ENCODE measurements around the gene NPHS2.

NPHS2 gene

DNA sequence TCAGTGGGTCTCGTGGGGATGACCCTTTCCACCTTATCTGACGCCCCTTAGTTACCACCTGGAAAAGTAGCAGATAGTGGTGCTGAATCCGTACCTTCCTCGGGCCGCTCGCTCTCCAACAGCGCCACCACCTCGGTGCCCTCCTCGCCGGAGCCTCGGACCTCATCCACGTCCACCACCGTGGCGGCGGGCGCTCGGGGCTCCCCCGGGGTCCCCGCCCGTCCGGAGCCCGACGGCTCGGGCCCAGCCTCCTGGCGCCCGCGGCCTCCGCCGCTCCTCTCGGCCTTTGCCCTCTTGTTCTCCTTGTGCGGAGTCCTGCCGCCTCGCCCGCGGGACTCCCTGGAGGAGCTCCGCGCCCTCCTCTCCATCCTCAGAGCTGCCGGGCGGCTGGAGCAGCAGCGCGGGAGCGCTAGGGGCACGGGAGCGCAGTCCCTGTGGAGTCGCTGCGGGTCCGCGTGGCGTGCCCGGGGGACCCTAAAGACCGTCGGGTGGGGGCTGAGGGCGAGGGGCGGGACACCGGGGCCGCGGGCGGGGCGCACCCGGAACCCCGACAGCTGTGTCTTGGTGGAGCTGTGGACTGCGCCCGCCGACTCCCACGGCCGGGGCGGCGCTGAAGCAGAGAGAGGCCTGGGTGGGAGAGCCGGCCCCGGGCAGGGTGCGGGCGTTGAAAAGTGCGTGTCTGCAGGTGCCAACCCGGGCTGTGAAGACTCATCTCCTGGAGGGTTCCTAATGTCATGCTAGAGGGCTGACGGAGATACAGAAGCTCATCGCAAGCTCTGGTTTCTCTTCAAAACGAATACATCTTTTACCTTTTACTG lies at the start of gene NPHS2:
TSS of gene NPHS2 (minus strand) at position 452 of the 818 bp plus-strand sequence. CDS start at position 368, 84 bp downstream.
- DNase-seq, result no peak

DNA sequence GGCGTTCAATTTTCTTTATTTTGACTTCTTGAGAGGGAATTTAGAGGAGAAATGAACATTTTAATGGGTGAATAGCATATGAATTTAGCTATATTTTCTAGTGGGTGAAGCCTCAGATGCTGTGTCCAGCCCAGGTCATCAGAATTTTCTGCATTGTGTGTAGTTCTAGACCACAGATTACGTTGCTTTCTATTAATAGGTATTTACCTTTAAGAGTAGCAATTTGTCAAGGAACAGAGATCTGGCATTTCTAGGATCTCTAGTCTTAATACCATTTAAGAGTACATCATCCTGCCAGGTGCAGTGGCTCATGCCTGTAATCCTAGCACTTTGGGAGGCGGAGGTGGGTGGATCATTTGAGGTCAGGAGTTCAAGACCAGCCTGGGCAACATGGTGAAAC lies 36.6 kb upstream of the NPHS2 start:
- no peak for DNase-seq

DNA sequence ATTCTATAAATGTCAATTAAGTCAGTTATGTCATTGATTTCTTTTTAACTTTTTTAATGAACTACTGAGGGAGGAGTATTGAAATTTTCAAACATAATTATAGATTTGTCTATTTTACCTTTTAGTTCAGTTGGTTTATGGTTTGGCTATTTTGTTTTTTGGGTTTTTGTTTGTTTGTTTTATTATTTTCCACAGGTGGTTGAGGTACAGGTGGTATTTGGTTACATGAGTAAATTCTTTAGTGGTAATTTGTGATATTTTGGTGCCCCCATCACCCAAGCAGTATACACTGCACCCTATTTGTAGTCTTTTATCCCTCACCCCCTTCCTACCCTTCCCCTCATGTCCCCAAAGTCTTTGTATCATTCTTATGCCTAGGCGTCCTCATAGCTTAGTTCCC lies 25.3 kb upstream of the NPHS2 start:
- no peak for DNase-seq

DNA sequence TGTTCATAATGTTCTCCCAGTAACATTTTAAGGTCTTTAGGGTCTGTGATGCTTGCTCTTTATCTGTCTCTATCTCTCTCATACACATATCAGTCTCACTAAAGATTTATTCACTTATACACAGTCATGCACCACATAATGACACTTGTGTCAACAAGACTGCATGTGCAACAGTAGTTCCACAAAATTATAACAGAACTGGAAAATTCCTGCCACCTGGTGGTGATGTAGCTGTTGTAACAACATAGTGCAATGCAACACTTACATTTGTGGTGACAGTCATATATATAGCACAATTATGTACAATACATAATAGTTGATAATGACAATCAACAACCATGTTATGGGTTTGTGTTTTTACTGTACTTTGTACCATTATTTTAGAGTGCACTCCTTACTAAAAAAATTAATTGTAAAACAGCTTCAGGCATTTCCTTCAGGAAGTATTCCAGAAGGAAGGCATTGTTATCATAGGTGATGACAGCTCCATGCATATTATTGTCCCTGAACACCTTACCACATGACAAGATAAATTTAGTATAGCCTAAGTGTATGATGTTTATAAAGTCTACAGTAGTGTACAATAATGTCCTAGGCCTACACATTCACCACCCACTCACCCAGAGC lies 24.0 kb upstream of the NPHS2 start:
- DNase-seq, result no peak

DNA sequence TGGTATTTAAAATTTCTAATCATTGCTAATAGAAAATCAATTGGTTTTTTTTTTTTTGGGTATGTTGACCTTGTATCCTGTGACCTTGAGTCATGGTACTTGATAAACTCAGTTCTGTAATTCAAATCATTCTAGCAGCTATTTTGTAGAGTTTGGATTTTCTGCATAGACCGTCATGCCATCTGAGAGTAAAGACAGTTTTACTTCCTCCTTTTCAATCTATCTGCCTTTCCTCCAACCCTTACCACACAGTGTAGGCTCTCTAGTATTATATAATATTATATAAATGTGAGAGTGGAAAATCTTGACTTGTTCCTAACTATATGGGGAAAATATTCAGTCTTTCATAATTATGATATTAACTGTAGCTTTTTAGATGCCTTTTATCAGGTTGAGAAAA lies 22.9 kb upstream of the NPHS2 start:
- no peak for DNase-seq

DNA sequence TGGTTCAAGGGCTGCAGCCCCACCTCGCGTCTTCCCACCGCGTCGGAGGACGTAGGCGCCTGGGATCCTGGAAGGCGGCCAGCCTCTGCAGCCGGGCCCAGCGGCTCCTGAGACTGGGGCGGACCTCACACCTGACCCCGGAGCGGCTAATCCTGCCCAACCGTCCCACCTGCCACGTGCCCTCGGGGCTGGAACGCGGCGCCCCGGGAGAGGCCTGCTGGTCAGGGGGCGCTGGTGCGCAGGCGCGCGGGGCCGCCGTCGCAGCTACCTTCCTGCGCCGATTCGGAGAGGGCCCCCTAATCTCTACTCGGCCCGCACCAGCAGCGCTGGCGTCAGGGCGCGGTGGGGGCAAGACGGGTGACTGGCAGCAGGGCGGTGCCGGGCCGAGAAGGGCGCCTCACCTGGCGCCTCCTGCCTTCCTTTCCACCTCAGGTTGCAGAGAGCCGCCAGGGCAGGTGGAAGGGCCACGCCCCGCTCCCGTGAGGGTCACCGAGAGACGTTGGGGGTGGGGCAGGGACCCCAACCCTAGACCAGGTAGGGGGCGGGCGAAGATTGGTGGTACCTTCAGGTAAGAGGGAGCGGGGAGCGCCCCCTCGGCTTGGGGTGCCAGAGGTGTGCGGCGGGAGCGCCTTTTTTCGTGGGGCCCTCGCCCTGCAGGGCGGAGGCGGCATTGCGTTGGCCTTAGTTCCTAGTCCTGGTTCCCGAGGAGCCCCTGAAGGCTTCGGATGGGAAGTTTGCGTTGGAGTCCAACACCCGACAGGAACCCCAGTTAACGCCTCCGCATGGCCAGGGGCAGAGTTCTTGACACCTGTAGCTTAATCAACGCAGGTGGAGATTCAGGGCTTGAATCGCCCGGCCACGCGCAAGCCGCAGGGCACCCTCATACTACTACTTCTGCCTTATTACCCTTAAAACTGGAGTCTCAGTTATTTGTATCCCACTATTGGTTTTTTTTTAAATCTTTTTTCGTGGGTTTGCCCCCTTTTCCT lies 16.1 kb upstream of the NPHS2 start, which contains the start of gene TDRD5:
TSS of gene TDRD5 (plus strand) at position 241 of the 989 bp plus-strand sequence. CDS start 784 bp downstream, outside the sequence.
- no peak for DNase-seq

DNA sequence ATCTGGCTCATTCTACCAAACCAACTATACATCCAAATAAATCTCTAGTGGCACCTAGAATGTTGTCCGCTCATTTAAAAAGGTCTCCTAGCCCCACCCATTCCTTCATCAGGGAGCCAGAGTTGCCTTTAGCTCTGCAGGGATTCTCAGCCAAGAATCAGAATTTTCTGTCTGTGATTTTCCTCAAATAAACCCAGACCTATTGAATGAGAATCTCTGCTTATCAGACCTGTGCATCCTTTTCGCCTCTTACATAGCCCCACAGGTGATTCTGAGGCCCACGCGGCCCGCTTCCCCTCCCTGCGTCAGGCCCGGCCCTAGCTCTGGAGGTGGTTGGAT lies 15.5 kb upstream of the NPHS2 start:
- DNase-seq, result no peak

DNA sequence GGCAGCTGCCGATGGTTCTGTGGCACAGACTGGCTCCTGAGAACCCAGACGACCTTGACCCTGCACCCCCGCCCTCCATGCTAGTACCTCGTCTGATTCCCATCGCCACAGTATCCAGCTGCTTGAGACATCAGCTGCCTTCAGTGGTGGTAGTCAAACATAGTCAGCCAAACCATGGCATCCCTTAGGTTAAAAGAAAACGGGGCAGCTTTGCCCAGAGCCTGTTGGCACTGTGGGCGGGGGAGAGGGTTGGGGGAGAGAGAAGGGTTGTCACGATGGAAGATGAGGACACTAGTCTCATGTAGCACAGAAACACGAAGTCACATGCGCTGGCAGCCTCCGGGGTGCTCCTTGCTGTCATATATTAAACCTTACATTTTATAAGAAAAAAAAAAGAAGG lies 14.9 kb upstream of the NPHS2 start:
- DNase-seq, result no peak

DNA sequence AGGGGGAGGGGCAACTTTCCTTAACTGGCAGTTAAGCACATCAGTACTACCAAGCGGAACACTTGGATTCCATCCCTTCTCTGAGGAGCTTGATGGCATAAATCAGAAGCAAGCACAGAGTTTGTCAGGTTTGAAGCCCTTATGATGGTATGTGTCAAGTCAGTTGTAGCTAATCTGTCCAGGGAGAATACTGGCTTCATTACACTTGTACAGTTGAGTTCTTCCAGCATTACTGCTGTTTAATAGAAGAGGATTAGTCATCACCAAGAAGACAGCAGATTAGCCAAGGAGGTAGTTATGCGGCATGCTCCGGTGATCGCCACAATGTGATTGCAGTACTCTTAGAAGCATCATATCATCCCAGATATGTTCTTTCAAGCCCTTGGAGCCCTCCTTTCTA lies 13.8 kb upstream of the NPHS2 start:
- no peak for DNase-seq

DNA sequence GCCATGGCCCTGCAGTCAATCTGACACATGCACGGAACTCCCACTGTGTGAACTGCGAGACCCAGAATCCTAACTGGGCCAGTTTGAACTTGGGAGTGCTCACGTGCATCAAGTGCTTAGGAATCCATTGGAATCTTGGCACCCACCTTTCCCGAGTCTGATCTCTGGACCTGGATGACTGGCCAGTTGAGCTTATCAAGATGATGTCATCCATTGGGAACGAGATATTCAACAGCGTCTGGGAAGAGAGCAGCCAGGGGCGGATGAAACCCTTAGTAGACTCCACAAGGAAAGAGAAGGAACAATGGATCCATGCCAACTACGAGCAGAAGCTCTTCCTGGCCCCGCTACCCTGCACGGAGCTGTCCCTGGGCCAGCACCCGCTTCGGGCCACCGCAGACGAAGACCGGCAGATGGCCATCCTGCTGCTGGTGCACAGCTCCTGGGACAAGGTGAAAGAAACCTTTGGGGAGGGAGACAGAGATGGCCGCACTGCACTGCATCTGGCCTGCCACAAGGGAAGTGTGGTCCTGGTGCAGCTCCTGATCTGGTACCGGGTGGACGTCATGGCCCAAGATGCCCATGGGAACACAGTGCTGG lies 12.8 kb upstream of the NPHS2 start:
- no peak for DNase-seq

DNA sequence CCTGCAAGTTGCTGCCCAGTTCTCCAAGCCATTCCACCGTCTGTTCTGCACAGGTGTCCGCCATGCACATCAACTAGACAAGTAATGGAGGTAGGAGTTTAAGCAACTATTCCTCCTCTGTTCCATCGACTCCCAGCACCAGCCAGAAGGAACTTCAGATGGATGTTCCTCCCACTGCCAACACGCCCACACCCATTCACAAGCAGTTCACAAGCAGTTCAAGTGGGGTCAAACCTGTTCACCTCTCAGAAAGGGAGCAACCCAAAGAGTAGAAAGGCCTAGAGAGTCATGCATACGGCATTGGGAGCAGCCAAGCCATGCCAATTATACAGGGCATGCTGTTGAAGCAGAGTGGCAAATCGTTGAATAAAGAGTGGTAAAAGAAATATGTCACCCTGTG lies 11.6 kb upstream of the NPHS2 start:
- no peak for DNase-seq

DNA sequence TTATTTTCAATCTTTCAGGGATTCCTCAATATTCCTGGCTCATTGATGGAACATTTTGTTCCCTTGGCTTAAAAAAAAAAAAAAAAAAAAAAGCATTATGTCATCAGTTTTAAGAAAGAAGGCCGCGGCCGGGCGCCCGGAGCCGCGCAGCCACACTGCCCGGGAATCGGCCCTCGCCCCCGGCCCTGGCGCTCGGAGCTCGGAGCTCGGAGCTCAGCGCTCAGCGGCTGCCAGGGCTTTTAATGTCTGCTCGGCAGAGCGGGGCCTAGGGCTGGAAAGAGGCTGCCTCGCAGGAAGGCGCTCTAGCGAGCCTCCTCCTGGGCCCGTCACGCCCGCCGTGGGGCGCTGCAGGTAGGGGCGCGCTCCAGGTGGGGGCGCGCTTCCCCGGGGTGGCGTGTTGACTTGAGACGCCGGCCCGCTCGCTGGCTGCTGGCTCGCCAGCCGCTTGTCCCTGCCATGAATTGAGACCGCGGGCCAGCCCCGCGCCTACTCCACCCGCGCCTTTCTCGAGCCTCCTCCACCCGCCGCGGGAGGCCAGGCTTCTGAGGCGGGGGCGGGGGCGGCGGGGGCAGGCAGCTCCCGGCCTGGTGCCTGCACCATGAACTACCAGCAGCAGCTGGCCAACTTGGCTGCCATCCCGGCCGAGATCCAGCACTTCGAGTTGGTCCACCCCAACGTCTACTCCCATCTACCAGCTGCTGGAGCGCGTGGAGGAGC lies 10.5 kb upstream of the NPHS2 start:
- no peak for DNase-seq

DNA sequence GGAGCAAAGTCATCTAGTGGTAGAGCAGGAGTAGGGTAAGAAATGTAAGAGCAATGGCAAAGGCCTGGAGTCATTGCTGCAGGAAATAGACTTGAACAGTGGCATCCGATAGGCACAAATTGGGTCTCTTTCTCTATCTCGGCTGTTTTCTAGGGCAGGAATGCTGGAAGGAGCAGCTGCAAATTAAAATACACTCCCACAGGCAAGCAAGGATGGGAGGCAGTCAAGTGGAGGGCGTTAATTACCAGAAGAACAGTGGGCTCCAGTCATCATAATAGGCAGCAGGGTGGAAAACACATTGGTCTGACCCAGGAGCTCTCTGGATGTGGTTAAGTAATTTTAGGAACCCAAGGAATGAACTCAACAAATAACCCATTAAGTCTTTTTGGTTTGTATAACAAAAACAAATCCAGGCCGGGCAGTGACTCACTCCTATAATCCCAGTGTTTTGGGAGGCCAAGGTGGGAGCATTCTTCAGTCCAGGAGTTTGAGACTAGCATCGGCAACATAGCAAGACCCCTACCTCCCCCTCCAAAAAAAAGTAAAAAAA lies 8.1 kb upstream of the NPHS2 start:
- DNase-seq, result no peak

DNA sequence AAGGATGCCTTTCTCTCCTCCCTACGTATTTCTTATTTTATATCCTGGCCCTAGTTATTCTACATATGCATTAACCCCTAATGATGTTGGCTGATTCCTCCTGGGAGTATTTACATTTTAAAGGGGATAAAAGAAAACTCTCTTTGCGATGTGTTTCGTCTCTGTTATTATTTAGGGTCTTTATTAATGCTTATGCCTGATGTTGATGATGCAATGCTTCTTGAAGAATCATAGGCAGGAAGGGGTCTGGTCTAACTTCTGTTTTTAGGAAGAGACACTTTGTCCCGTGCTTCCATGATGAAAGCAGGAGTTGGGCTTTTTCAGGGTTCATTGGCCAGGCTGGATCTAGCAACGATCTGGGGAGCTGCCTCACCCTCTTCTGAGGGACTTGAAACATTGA lies 761 bp upstream of the NPHS2 start:
- DNase-seq, result no peak

DNA sequence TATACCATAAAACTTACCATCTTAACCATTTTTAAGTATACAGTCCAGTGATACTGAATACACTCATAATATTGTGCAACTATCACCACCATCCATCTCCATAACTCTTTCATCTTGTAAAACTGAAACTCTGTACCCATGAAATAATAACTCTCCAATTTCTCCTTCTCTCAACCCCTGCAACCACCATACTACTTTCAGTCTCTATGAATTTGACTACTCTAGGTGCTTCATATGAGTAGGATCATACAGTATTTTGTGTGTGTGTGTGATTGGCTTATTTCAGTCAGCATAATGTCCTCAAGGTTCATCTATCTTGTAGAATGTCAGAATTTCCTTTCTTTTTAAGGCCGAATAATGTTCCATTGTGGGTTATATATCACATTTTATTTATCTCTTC lies 17.7 kb downstream of the NPHS2 start:
- DNase-seq, result no peak

DNA sequence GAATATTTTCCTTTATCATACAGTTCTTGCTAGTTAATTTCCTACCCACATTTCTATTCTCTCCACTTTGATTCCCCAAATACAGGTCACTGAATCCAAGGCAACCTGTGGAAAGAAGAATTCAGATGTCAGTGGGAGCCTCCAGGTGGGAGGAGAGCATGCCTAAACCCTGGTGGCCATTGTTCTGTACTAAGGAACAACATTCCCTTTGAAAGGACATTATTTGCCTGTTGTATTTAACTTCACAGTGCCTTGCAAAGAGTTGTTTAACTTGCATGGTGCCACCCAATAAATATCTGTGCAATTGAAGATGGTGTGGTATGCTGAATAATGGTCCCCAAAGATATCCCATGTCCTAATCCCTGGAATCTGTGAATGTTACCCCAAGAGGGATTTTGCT lies 21.3 kb downstream of the NPHS2 start:
- DNase-seq, result no peak

DNA sequence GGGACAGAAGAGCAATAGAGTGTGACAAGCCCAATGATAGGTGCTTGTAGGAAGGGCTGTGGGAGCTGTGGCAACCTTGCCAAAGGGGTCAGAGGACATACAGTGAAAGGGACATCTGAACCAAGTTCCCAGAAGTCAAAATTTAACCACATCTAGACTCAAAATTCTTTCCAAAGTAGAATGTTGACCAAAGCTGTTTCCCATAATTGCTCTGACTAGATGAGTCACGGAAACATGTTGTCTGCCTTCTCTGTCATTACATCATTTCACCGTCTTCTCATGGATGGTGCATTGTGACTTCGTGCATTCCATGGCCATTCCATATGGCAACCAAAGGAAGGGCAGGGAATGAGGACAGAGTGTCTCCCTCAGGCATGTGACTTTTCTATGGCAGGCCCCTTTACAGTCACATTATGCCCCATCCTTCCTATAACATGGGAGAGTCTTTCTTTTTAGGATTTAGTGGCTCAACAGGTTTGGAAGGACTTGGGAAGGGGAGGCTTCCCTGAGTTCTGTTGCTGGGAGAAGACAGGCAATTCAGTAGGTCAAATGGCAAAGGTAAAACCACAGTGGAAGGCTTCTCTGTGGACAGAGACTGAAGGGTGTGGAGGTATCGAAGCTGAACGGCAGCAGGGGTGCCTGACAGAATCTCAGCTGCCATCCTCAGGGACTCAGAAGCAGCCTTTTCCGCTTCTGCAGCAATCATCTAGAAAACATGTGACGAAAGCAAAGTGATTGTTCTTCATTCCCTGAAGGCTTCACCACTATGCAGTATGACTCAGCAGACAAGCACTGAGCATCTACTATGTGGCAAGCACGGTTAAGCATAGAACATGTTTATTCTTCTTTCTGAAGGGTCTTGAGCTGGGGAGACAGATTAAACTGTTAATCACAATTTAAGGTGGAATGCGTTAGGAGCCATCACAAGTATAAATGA lies 24.7 kb downstream of the NPHS2 start:
- no peak for DNase-seq

DNA sequence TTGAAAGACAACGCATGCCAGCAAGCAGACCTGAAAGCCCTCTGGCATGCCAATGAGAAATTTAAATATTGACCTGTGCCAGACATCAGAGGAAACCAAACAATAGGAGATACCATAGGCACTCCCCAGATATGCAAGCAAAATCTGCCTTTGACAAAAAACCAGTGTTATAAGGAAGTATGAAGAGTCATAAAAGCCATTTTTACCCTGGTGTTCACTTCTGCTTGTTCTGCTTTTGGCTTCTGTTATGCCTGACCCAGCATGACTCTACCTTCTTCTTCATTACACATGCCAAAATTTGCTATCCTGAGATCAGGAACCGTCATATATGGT lies 26.4 kb downstream of the NPHS2 start:
- no peak for DNase-seq

DNA sequence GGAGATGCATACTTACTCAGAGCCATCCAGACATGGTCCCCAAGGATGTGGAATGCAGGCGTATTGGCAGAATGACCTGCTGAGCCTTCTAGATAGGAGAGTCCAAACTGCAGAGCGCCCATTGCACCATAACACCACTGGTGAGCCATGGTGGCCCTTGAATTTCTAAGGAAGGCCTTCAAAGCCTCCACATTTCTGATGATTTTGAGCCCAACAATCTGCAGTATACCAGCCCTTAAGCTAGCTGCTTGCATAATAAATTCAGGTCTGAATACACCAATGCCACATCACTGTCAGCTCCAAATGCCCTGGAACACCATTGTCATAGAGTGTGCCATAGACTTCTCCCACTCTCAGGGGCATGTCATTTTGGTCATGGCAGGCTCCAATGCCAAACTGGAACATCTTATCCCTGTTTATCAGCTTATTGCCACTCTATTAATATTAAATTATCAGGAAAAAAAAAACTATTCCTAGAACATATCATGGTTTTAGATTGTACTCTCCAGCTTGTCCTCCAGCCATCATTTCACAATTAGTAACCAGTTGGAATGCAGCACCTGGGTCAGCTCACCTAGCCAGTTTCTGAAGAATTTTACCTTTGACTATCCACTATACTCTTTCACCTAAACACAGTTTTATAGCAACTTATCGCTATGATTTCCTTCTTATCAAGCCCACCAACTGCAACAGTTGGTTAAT lies 26.9 kb downstream of the NPHS2 start:
- DNase-seq, result no peak

DNA sequence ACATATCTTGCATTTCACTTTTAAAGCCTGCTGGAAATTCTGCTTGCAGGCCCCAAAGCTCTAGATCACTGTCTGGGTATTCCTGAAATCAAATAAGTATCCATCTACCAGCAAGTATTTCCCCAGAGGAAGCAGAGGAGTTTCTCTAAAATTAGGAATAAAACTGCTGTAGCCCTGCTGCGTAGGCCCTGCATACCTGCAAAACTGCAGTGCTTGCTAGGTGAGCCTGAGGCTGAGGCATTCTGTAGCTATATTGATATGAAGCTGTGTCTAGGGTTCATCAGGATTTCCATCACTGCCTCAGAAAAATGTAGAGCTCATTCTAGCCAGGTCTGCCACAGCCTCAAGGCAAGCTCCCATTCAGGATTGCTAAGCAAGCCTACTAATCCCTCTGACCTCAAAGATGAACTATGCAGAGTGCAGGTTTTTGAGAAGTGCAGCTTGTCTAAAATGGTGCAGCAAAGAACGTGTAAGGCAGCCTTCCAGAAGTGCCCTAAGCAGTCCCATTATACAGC lies 28.7 kb downstream of the NPHS2 start:
- DNase-seq, result no peak
